HepG2 (cell line): ENCODE results near the gene GLB1L3. TPM values are rescaled to one million over a fixed set of nuclear protein-coding genes. Genes with fewer than 3 reads are reported as not detected.
A peak's percentile ranks its signal among the peaks of the same experiment; 100 is the strongest.

ENCODE experiments used
- CCDC6 ChIP-seq: sonication (generic); formaldehyde crosslinking; IDR thresholded peaks from 2 replicates; pipeline ENCODE4 v1.8.1; 2022; ENCODE audit warnings: mild to moderate bottlenecking, missing genetic modification reagents, moderate library complexity
- DNMT1 ChIP-seq: sonication (generic); formaldehyde crosslinking; IDR thresholded peaks from 2 replicates; pipeline ENCODE4 v1.5.1; 2020; ENCODE audit warnings: mild to moderate bottlenecking, missing genetic modification reagents
- FIP1L1 ChIP-seq: fragments of 200-400 bp; formaldehyde crosslinking; IDR thresholded peaks from 2 replicates; pipeline ENCODE4 v1.6.1; 2018; ENCODE audit warnings: low read depth, mild to moderate bottlenecking, low read length, moderate library complexity, borderline replicate concordance; ENCODE audit not compliant: insufficient read depth
- FOXA3 ChIP-seq: IDR thresholded peaks from 2 replicates; pipeline ENCODE4 v1.6.1; 2016; ENCODE audit warnings: missing genetic modification reagents, missing compliant biosample characterization
- HES4 ChIP-seq: sonication (generic); formaldehyde crosslinking; IDR thresholded peaks from 2 replicates; pipeline ENCODE4 v1.9.0; 2021; ENCODE audit warnings: mild to moderate bottlenecking, missing genetic modification reagents, borderline replicate concordance
- HIVEP1 ChIP-seq: sonication (generic); formaldehyde crosslinking; IDR thresholded peaks from 2 replicates; pipeline ENCODE4 v1.4.0; 2020; ENCODE audit warnings: mild to moderate bottlenecking, missing genetic modification reagents
- IKZF4 ChIP-seq: sonication (generic); formaldehyde crosslinking; IDR thresholded peaks from 2 replicates; pipeline ENCODE4 v1.5.1; 2020; ENCODE audit warnings: borderline replicate concordance, mild to moderate bottlenecking, low read depth, missing genetic modification reagents; ENCODE audit errors: not compliant biosample characterization
- KAT8 ChIP-seq: IDR thresholded peaks from 2 replicates; pipeline ENCODE4 v1.6.1; 2016; ENCODE audit warnings: missing genetic modification reagents, missing compliant biosample characterization
- LBX2 ChIP-seq: sonication (generic); formaldehyde crosslinking; IDR thresholded peaks from 2 replicates; pipeline ENCODE4 v1.5.0; 2020; ENCODE audit warnings: missing genetic modification reagents, mild to moderate bottlenecking, borderline replicate concordance
- MAFF ChIP-seq: IDR thresholded peaks from 2 replicates; pipeline ENCODE4 v1.6.1; 2011; ENCODE audit warnings: low read depth, low read length, improper control_type of control experiment
- NR2F1 ChIP-seq, 2 experiments: fragments of 450-650 bp in 1 of 2; formaldehyde crosslinking in 1 of 2; IDR thresholded peaks; 2 replicates each; pipeline versions ENCODE4 v1.5.0 to v1.6.1; 2016 to 2020; ENCODE audit warnings: mild to moderate bottlenecking in 1 of 2, missing compliant biosample characterization in 1 of 2, missing genetic modification reagents in 1 of 2, moderate library complexity in 1 of 2
- SMAD9 ChIP-seq: sonication (generic); formaldehyde crosslinking; IDR thresholded peaks from 2 replicates; pipeline ENCODE4 v1.5.1; 2020; ENCODE audit warnings: mild to moderate bottlenecking, missing genetic modification reagents
- SRY ChIP-seq: sonication (generic); formaldehyde crosslinking; IDR thresholded peaks from 2 replicates; pipeline ENCODE4 v1.8.0; 2022; ENCODE audit warnings: mild to moderate bottlenecking, missing genetic modification reagents
- TOE1 ChIP-seq: sonication (generic); formaldehyde crosslinking; IDR thresholded peaks from 2 replicates; pipeline ENCODE4 v1.4.0; 2020; ENCODE audit warnings: mild to moderate bottlenecking, missing genetic modification reagents
- U2AF2 ChIP-seq: fragments of 200-400 bp; formaldehyde crosslinking; IDR thresholded peaks from 2 replicates; pipeline ENCODE4 v1.6.1; 2017; ENCODE audit warnings: low read depth, mild to moderate bottlenecking, low read length
- ZNF207 ChIP-seq: fragments of 450-650 bp; IDR thresholded peaks from 2 replicates; pipeline ENCODE4 v1.6.1; 2016; ENCODE audit warnings: antibody characterized with exemption, borderline replicate concordance
- ZNF451 ChIP-seq: sonication (generic); formaldehyde crosslinking; IDR thresholded peaks from 2 replicates; pipeline ENCODE4 v1.5.0; 2020; ENCODE audit warnings: mild to moderate bottlenecking, missing genetic modification reagents
- ZNF605 ChIP-seq: sonication (generic); formaldehyde crosslinking; IDR thresholded peaks from 2 replicates; pipeline ENCODE4 v1.8.0; 2022; ENCODE audit warnings: mild to moderate bottlenecking, missing genetic modification reagents
- ZNF672 ChIP-seq: sonication (generic); formaldehyde crosslinking; IDR thresholded peaks from 2 replicates; pipeline ENCODE4 v1.8.1; 2022; ENCODE audit warnings: missing genetic modification reagents
- ZNF879 ChIP-seq: sonication (generic); formaldehyde crosslinking; IDR thresholded peaks from 2 replicates; pipeline ENCODE4 v1.8.1; 2023; ENCODE audit warnings: missing genetic modification reagents
- ZSCAN25 ChIP-seq: sonication (generic); formaldehyde crosslinking; IDR thresholded peaks from 2 replicates; pipeline ENCODE4 v1.8.0; 2022; ENCODE audit warnings: mild to moderate bottlenecking, missing genetic modification reagents
- polyA plus RNA-seq, 8 experiments: library from polyadenylated mRNA; depleted of rRNA in 3 of 8; stranded (reverse) in 7 of 8; unstranded in 1 of 8; fragments of >200 nt; fragmentation: Illumina TruSeq in 4 of 8; extraction: Trizol in 4 of 8; gene quantifications; 2 replicates each; pipeline versions ENCODE4 v1.2.1 to v1.2.3, GENCODE V29; 2011 to 2016; ENCODE audit warnings: low read depth in 4 of 8, missing spikeins in 1 of 8, mixed read lengths in 1 of 8; ENCODE audit not compliant: insufficient read depth in 1 of 8
- total RNA-seq, 5 experiments: library from RNA; depleted of rRNA; stranded (reverse); fragments of >200 nt; fragmentation: Illumina TruSeq; extraction: Trizol; gene quantifications; 2 replicates each; pipeline ENCODE4 v1.2.3, GENCODE V29; 2016; ENCODE audit warnings: low read depth in 1 of 5
- TF ChIP-seq, protein P1 (sequence below), 2 experiments: sonication (generic) in 1 of 2; formaldehyde crosslinking in 1 of 2; IDR thresholded peaks; 2 replicates each; pipeline versions ENCODE4 v1.5.1 to v1.6.1; 2011 to 2020; ENCODE audit warnings: borderline replicate concordance in 1 of 2, low read depth in 1 of 2, low read length in 1 of 2, mild to moderate bottlenecking in 1 of 2, missing genetic modification reagents in 1 of 2, moderate library complexity in 1 of 2
- TF ChIP-seq, protein P2 (sequence below): sonication (generic); formaldehyde crosslinking; IDR thresholded peaks from 2 replicates; pipeline ENCODE4 v1.4.0; 2020; ENCODE audit warnings: mild to moderate bottlenecking, missing genetic modification reagents
- TF ChIP-seq, protein P3 (sequence below): fragments of 450-650 bp; IDR thresholded peaks from 2 replicates; pipeline ENCODE4 v1.6.1; 2017
- TF ChIP-seq, protein P4 (sequence below): sonication (generic); formaldehyde crosslinking; IDR thresholded peaks from 2 replicates; pipeline ENCODE4 v1.8.1; 2023; ENCODE audit warnings: mild to moderate bottlenecking, missing genetic modification reagents

The GLB1L3 gene
- total and polyA plus RNA-seq, 2 of the 13 experiments (the other 11 are each of a cell fraction or from before 2014, with no cell fraction given) = not detected

DNA sequence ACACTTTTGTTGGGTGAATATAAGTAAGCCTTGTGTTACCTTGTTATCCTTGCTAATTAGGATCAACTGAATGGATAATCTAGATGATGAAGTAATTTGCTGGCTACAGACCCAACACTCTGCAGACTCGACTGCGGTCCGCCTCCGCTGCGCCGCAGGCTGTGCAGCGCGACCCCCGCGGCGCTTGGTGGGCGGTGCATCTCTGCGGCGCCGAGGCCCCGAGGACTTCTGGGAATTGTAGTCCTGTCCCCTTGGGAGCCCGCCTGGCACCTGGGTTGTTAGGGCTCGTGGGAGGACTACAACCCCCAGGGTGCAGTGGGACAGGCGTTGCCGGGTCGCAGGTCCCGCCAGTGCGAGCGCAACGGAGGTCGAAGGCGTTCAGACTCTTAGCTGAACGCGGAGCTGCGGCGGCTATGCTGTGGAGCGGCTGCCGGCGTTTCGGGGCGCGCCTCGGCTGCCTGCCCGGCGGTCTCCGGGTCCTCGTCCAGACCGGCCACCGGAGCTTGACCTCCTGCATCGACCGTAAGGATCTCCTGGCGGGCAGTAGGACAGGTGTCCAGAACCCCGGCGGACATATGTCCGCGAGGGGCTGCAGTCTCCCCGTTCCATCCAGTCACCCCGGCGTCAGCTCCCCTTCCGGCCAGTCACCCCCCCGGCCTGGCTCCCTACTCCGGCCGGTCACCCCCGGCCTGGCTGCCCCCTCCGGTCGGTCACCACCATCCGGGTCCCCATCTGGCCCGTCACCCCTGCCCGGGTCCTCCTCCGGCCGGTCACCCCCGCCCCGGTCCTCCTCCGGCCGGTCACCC lies 22.8 kb upstream of the GLB1L3 start, which contains the start of the genes ACAD8 and THYN1 (continued):
- TF ChIP-seq FOXA3 = no peak; the same call in 1 of the 2 replicates
- no peak for TF ChIP-seq CCDC6 (CRISPR knock-in tag)
- TF ChIP-seq, protein P1, sequence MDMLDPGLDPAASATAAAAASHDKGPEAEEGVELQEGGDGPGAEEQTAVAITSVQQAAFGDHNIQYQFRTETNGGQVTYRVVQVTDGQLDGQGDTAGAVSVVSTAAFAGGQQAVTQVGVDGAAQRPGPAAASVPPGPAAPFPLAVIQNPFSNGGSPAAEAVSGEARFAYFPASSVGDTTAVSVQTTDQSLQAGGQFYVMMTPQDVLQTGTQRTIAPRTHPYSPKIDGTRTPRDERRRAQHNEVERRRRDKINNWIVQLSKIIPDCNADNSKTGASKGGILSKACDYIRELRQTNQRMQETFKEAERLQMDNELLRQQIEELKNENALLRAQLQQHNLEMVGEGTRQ (IDR thresholded peaks at IDR 0.05; ENCODE audit: low read depth, low read length) = no peak
- TF ChIP-seq, protein P1 (CRISPR knock-in tag; IDR thresholded peaks at IDR 0.05; ENCODE audit: borderline replicate concordance) = no peak
- no peak for TF ChIP-seq ZNF451
- TF ChIP-seq HES4 = 0 out of 2 replicates have a peak, but pooled peaks have one; percentile 40
- TF ChIP-seq KAT8 (CRISPR knock-in tag) = peak; percentile 93
- no peak for TF ChIP-seq FIP1L1
- no peak for TF ChIP-seq U2AF2
- TF ChIP-seq ZSCAN25 (CRISPR knock-in tag) = peak; percentile 52; the same call in 1 of the 2 replicates
- TF ChIP-seq HIVEP1 = 0 out of 2 replicates have a peak, but pooled peaks have one; percentile 17
- TF ChIP-seq IKZF4 (CRISPR knock-in tag) = no peak
- no peak for TF ChIP-seq ZNF879
- TF ChIP-seq, protein P2, sequence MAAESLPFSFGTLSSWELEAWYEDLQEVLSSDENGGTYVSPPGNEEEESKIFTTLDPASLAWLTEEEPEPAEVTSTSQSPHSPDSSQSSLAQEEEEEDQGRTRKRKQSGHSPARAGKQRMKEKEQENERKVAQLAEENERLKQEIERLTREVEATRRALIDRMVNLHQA (CRISPR knock-in tag) = no peak
- 0 out of 2 replicates have a peak, but pooled peaks have one; percentile 23 for TF ChIP-seq SRY (CRISPR knock-in tag)
- no peak for TF ChIP-seq ZNF672 (CRISPR knock-in tag)
- TF ChIP-seq SMAD9 (CRISPR knock-in tag) = 0 out of 2 replicates have a peak, but pooled peaks have one; percentile 37
- TF ChIP-seq, protein P3, sequence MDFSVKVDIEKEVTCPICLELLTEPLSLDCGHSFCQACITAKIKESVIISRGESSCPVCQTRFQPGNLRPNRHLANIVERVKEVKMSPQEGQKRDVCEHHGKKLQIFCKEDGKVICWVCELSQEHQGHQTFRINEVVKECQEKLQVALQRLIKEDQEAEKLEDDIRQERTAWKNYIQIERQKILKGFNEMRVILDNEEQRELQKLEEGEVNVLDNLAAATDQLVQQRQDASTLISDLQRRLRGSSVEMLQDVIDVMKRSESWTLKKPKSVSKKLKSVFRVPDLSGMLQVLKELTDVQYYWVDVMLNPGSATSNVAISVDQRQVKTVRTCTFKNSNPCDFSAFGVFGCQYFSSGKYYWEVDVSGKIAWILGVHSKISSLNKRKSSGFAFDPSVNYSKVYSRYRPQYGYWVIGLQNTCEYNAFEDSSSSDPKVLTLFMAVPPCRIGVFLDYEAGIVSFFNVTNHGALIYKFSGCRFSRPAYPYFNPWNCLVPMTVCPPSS = no peak
- no peak for TF ChIP-seq LBX2 (CRISPR knock-in tag)
- TF ChIP-seq, protein P4, sequence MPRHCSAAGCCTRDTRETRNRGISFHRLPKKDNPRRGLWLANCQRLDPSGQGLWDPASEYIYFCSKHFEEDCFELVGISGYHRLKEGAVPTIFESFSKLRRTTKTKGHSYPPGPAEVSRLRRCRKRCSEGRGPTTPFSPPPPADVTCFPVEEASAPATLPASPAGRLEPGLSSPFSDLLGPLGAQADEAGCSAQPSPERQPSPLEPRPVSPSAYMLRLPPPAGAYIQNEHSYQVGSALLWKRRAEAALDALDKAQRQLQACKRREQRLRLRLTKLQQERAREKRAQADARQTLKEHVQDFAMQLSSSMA = no peak
- TF ChIP-seq DNMT1 = no peak
- 0 out of 4 replicates have a peak, but pooled peaks have one; percentile 19 to 25 for TF ChIP-seq NR2F1 (CRISPR knock-in tag; IDR thresholded peaks at IDR 0.05)
- peak; percentile 47; the same call in 1 of the 2 replicates for TF ChIP-seq TOE1
- TF ChIP-seq ZNF605 (CRISPR knock-in tag) = peak; percentile 82; the same call in 1 of the 2 replicates
- TF ChIP-seq MAFF = no peak
- TF ChIP-seq ZNF207 = no peak
